Measurements from ENCODE around the gene ANKRD31. TPM values are rescaled to one million over a fixed set of nuclear protein-coding genes. Genes with fewer than 3 reads are reported as not detected.
"Not testable (repeated sequence)": the region's sequence is repeated elsewhere in the genome, so short reads cannot be mapped to it uniquely, and the experiment has no call there.

The ANKRD31 gene
- total RNA-seq, 2 donors from 2014 or later: 0.41 to 3.7 TPM

GRCh38 chr5:75138689-75139088 is 98.0 kb downstream of the ANKRD31 start:
- intact Hi-C loops (cut with DNase I): no loop called here
- Histone ChIP-seq H3K27ac (no peak overlapping the region), H3K4me1 (replicated peaks) (no peaks in the 10 kb centered on the region), H3K9me3 (no peaks in the 10 kb centered on the region), H3K4me3 (no peak overlapping the region), H3K27me3 (replicated peaks; ENCODE audit: insufficient read depth) (no peaks in the 10 kb centered on the region), H3K36me3 (no peaks in the 10 kb centered on the region)
- TF ChIP-seq POLR2A (IDR thresholded peaks at IDR 0.05): no peak
- no peak for TF ChIP-seq POLR2AphosphoS5 (IDR thresholded peaks at IDR 0.05)
- TF ChIP-seq, protein P1, sequence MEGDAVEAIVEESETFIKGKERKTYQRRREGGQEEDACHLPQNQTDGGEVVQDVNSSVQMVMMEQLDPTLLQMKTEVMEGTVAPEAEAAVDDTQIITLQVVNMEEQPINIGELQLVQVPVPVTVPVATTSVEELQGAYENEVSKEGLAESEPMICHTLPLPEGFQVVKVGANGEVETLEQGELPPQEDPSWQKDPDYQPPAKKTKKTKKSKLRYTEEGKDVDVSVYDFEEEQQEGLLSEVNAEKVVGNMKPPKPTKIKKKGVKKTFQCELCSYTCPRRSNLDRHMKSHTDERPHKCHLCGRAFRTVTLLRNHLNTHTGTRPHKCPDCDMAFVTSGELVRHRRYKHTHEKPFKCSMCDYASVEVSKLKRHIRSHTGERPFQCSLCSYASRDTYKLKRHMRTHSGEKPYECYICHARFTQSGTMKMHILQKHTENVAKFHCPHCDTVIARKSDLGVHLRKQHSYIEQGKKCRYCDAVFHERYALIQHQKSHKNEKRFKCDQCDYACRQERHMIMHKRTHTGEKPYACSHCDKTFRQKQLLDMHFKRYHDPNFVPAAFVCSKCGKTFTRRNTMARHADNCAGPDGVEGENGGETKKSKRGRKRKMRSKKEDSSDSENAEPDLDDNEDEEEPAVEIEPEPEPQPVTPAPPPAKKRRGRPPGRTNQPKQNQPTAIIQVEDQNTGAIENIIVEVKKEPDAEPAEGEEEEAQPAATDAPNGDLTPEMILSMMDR (IDR thresholded peaks at IDR 0.05): no peak
- no peak for DNase-seq (ENCODE audit: low spot score)

- no peak for DNase-seq (ENCODE audit: low spot score)
- intact Hi-C loops (cut with DNase I): no loop called here
Observed at GRCh38 chr5:75130818-75131349, 105.8 kb downstream of the ANKRD31 start.

DNA sequence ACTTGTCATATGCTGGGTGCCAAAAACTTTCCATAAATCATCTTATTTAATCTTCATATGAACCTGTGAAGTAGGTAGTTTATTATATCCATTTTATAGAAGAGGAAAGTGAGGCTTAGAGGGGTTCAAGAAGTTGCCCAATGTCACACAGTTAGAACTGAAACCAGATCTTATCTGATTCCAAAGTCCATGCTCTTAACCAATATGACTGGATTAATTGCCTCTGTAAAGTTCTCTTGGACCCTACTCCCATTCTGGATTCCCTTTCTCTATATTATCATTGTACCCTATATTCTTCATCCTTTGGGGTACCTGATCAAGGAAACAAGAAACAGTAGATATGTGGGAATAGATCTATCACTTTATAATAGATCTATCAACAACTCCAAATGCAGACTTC is 119.8 kb downstream of the ANKRD31 start:
- Histone ChIP-seq H3K27ac (no peak overlapping the region), H3K9me3 (no peaks in the 10 kb centered on the region), H3K4me3 (no peak overlapping the region), H3K36me3 (no peaks in the 10 kb centered on the region), H3K27me3 (replicated peaks; ENCODE audit: insufficient read depth) (no peaks in the 10 kb centered on the region), H3K4me1 (replicated peaks) (no peaks in the 10 kb centered on the region)
- TF ChIP-seq, protein P1 (IDR thresholded peaks at IDR 0.05): no peak
- TF ChIP-seq POLR2A (IDR thresholded peaks at IDR 0.05) (no peak), POLR2AphosphoS5 (IDR thresholded peaks at IDR 0.05) (no peak)
- DNase-seq (ENCODE audit: low spot score): no peak
- intact Hi-C loops (cut with DNase I): no loop called here

More at GRCh38 chr5:75130818-75131349, 105.8 kb downstream of the ANKRD31 start:
- Histone ChIP-seq H3K27me3 (replicated peaks; ENCODE audit: insufficient read depth) (no peaks in the 10 kb centered on the region), H3K36me3 (no peaks in the 10 kb centered on the region), H3K9me3 (no peaks in the 10 kb centered on the region), H3K27ac (no peak overlapping the region), H3K4me3 (no peak overlapping the region), H3K4me1 (replicated peaks) (no peaks in the 10 kb centered on the region)
- WGBS: 97% methylated on average over 21 of the region's 21 CpGs
- TF ChIP-seq POLR2A (IDR thresholded peaks at IDR 0.05) (no peak), POLR2AphosphoS5 (IDR thresholded peaks at IDR 0.05) (no peak)
- TF ChIP-seq, protein P1 (IDR thresholded peaks at IDR 0.05): no peak

- H3K27me3 ChIP-seq (replicated peaks; ENCODE audit: insufficient read depth); H3K4me3 ChIP-seq; H3K36me3 ChIP-seq; H3K9me3 ChIP-seq; H3K27ac ChIP-seq; H3K4me1 ChIP-seq (replicated peaks); intact Hi-C loops (cut with DNase I); DNase-seq (ENCODE audit: low spot score): not testable (repeated sequence)
- 69% methylated on average over 1 of the region's 1 CpG for WGBS
Observed at GRCh38 chr5:75114311-75114710, 122.4 kb downstream of the ANKRD31 start.

GRCh38 chr5:75113354-75114113 is 123.1 kb downstream of the ANKRD31 start:
- H3K27me3 ChIP-seq (replicated peaks; ENCODE audit: insufficient read depth): no peaks in the 10 kb centered on the region
- no peak for DNase-seq (ENCODE audit: low spot score)
- no peaks in the 10 kb centered on the region for H3K9me3 ChIP-seq
- H3K36me3 ChIP-seq: no peaks in the 10 kb centered on the region
- H3K27ac ChIP-seq: no peak overlapping the region
- TF ChIP-seq POLR2A (IDR thresholded peaks at IDR 0.05): no peak
- H3K4me3 ChIP-seq: no peak overlapping the region
- 64% methylated on average over 4 of the region's 4 CpGs for WGBS
- H3K4me1 ChIP-seq (replicated peaks): no peaks in the 10 kb centered on the region
- intact Hi-C loops (cut with DNase I): no loop called here

All from prostate gland (tissue), 2 donors.